Smooth muscle cell (in vitro differentiated cells): ENCODE measurements around the gene ADM2. TPM values are rescaled to one million over a fixed set of nuclear protein-coding genes. Genes with fewer than 3 reads are reported as not detected.

Source experiments
- DNase-seq: peaks from one replicate; lab custom pipeline; 2025; ENCODE audit not compliant: unreplicated experiment; lab: John Stamatoyannopoulos, UW
- H2AFZ ChIP-seq: fragments of 200-600 bp; sonication (generic); 2 replicates; pipeline ENCODE4 v1.6.0; 2016; ENCODE audit warnings: antibody characterized with exemption, low read depth, mild to moderate bottlenecking
- H3F3A ChIP-seq: fragments of 200-600 bp; sonication (generic); 2 replicates; pipeline ENCODE4 v1.6.0; 2017; ENCODE audit warnings: antibody characterized with exemption, low read depth
- H3K27ac ChIP-seq: fragments of 200-600 bp; sonication (generic); 2 replicates; pipeline ENCODE4 v1.5.1; 2016; ENCODE audit warnings: low read depth, mild to moderate bottlenecking
- H3K27me3 ChIP-seq: fragments of 200-600 bp; sonication (generic); 2 replicates; pipeline ENCODE4 v1.6.1; 2016; ENCODE audit warnings: low read depth, mild to moderate bottlenecking
- H3K36me3 ChIP-seq: fragments of 200-600 bp; sonication (generic); 2 replicates; pipeline ENCODE4 v1.5.1; 2016; ENCODE audit warnings: low read depth
- H3K4me1 ChIP-seq: fragments of 200-600 bp; sonication (generic); 2 replicates; pipeline ENCODE4 v1.5.1; 2016; ENCODE audit warnings: low read depth
- H3K4me2 ChIP-seq: fragments of 200-600 bp; sonication (generic); 2 replicates; pipeline ENCODE4 v1.6.0; 2016; ENCODE audit warnings: mild to moderate bottlenecking
- H3K4me3 ChIP-seq: fragments of 200-600 bp; sonication (generic); 2 replicates; pipeline ENCODE4 v1.5.1; 2016; ENCODE audit warnings: mild to moderate bottlenecking
- H3K79me2 ChIP-seq: fragments of 200-600 bp; sonication (generic); 2 replicates; pipeline ENCODE4 v1.6.0; 2016; ENCODE audit warnings: low read depth, mild to moderate bottlenecking
- H3K9ac ChIP-seq: fragments of 200-600 bp; sonication (generic); 2 replicates; pipeline ENCODE4 v1.6.0; 2016; ENCODE audit warnings: low read depth
- H3K9me3 ChIP-seq: fragments of 200-600 bp; sonication (generic); replicated peaks from 2 replicates; pipeline ENCODE4 v1.5.1; 2016; ENCODE audit warnings: low read depth
- H4K20me1 ChIP-seq: fragments of 200-600 bp; sonication (generic); 2 replicates; pipeline ENCODE4 v1.6.0; 2016; ENCODE audit warnings: low read depth
- WGBS: methylation state at CpG from one replicate; pipeline ENCODE4 v1.1.7; 2016; ENCODE audit warnings: low lambda C conversion rate; 5-methylcytosine and 5-hydroxymethylcytosine counted together
- polyA plus RNA-seq: library from polyadenylated mRNA; unstranded; fragments of >200 nt; fragmentation: Nextera tagmentation; extraction: Ambion mirVana; gene quantifications from 2 replicates; pipeline ENCODE4 v1.2.1, GENCODE V29; 2016
- total RNA-seq: library from RNA; depleted of rRNA; stranded (reverse); fragments of >200 nt; gene quantifications from 2 replicates; pipeline ENCODE4 v1.2.3, GENCODE V29; 2014
- TF ChIP-seq, protein P1 (sequence below): fragments of 200-600 bp; sonication (generic); IDR thresholded peaks from 2 replicates; pipeline ENCODE4 v1.5.1; 2017; ENCODE audit warnings: borderline replicate concordance, mild to moderate bottlenecking, antibody characterized with exemption; ENCODE audit not compliant: insufficient read depth, poor library complexity, severe bottlenecking

ADM2 gene
- total and polyA plus RNA-seq, 2 experiments from 2014 or later: 4.1 to 15.8 TPM

DNA sequence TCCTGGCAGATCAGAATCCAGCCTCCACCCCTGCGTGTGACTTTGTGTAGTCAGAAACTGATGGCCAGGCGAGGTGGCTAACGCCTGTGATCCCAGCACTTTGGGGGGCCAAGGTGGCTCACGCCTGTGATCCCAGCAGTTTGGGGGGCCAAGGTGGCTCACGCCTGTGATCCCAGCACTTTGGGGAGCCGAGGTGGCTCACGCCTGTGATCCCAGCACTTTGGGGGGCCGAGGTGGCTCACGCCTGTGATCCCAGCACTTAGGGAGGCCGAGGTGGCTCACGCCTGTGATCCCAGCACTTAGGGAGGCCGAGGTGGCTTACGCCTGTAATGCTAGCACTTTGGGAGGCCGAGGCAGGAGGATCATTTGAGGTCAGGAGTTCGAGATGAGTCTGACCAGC lies 31.8 kb downstream of the ADM2 start:
- WGBS: 97% methylated on average over 15 of the region's 15 CpGs
- DNase-seq: no peak
- H3K4me2 ChIP-seq: no peak overlapping the region

DNA sequence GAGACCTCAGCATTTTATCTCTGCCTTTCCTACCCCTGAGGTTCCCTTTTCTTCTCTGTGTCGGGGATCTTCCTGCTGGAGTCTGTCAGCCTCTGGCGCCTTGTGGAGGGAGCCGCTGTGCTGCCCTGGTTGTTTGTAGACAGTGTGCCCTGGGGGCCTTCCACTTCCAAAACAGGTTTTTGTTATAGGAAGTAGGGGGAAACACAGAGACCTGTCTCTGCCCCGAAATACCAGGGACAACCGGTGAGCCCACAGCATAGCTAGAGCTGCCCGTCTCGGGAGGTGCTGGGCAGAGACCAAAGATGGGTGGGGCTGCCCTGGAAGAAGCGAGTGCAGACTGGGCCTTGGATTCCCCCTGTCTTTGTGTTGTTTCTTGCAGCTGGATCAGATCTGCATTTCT lies 34.7 kb downstream of the ADM2 start:
- Histone ChIP-seq H3F3A (no peaks in the 10 kb centered on the region), H3K27me3 (no peaks in the 10 kb centered on the region), H3K4me1 (no peaks in the 10 kb centered on the region), H2AFZ (no peak overlapping the region), H3K9me3 (no peaks in the 10 kb centered on the region), H3K4me3 (no peak overlapping the region), H3K79me2 (peaks cover 32% of the 10 kb centered on the region), H3K4me2 (no peak overlapping the region), H3K27ac (no peak overlapping the region), H3K9ac (no peak overlapping the region), H3K36me3 (no peaks in the 10 kb centered on the region), H4K20me1 (peaks cover 25% of the 10 kb centered on the region)
- TF ChIP-seq, protein P1, sequence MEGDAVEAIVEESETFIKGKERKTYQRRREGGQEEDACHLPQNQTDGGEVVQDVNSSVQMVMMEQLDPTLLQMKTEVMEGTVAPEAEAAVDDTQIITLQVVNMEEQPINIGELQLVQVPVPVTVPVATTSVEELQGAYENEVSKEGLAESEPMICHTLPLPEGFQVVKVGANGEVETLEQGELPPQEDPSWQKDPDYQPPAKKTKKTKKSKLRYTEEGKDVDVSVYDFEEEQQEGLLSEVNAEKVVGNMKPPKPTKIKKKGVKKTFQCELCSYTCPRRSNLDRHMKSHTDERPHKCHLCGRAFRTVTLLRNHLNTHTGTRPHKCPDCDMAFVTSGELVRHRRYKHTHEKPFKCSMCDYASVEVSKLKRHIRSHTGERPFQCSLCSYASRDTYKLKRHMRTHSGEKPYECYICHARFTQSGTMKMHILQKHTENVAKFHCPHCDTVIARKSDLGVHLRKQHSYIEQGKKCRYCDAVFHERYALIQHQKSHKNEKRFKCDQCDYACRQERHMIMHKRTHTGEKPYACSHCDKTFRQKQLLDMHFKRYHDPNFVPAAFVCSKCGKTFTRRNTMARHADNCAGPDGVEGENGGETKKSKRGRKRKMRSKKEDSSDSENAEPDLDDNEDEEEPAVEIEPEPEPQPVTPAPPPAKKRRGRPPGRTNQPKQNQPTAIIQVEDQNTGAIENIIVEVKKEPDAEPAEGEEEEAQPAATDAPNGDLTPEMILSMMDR: no peak
- 91% methylated on average over 8 of the region's 8 CpGs for WGBS
- no peak for DNase-seq

More for the DNA sequence above, 31.8 kb downstream of the ADM2 start:
- H3K4me3 ChIP-seq: no peak overlapping the region
- peaks cover 5% of the 10 kb centered on the region for H3K4me1 ChIP-seq
- no peak overlapping the region for H2AFZ ChIP-seq
- H3K9me3 ChIP-seq: no peaks in the 10 kb centered on the region
- no peaks in the 10 kb centered on the region for H3K27me3 ChIP-seq
- no peaks in the 10 kb centered on the region for H3K36me3 ChIP-seq
- peaks cover 59% of the 10 kb centered on the region for H3K79me2 ChIP-seq
- peaks cover 6% of the 10 kb centered on the region for H3F3A ChIP-seq
- no peak overlapping the region for H3K27ac ChIP-seq
- H3K9ac ChIP-seq: no peak overlapping the region
- TF ChIP-seq, protein P1: no peak
- peaks cover 31% of the 10 kb centered on the region for H4K20me1 ChIP-seq

DNA sequence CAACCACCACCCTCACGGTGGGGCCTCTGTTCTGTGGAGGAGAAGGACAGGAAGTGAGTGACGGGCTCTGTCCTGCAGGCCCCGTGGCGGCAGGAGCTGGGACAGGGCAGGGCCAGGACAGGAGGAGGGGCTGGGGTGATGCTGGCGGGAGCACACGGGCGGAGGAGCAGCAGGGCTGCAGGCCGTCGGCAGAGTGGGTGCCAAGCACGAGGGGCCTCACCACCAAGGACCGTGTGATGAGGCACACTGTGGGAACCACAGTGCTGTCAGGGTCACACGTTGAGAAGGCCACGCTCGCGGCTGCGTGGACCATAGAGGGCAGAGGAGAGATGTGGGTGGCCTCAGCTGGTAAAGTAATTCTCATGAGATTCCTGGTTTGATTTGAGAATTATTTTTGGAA lies 35.5 kb downstream of the ADM2 start:
- H3K4me3 ChIP-seq: no peak overlapping the region
- H4K20me1 ChIP-seq: peaks cover 25% of the 10 kb centered on the region
- H3K9ac ChIP-seq: no peak overlapping the region
- H3K27me3 ChIP-seq: no peaks in the 10 kb centered on the region
- no peak overlapping the region for H3K27ac ChIP-seq
- DNase-seq: no peak
- H3F3A ChIP-seq: no peaks in the 10 kb centered on the region
- H3K4me2 ChIP-seq: no peak overlapping the region
- H3K36me3 ChIP-seq: no peaks in the 10 kb centered on the region
- no peaks in the 10 kb centered on the region for H3K9me3 ChIP-seq
- no peaks in the 10 kb centered on the region for H3K4me1 ChIP-seq
- no peak overlapping the region for H2AFZ ChIP-seq
- peaks cover 24% of the 10 kb centered on the region for H3K79me2 ChIP-seq
- TF ChIP-seq, protein P1: no peak
- 98% methylated on average over 16 of the region's 16 CpGs for WGBS

DNA sequence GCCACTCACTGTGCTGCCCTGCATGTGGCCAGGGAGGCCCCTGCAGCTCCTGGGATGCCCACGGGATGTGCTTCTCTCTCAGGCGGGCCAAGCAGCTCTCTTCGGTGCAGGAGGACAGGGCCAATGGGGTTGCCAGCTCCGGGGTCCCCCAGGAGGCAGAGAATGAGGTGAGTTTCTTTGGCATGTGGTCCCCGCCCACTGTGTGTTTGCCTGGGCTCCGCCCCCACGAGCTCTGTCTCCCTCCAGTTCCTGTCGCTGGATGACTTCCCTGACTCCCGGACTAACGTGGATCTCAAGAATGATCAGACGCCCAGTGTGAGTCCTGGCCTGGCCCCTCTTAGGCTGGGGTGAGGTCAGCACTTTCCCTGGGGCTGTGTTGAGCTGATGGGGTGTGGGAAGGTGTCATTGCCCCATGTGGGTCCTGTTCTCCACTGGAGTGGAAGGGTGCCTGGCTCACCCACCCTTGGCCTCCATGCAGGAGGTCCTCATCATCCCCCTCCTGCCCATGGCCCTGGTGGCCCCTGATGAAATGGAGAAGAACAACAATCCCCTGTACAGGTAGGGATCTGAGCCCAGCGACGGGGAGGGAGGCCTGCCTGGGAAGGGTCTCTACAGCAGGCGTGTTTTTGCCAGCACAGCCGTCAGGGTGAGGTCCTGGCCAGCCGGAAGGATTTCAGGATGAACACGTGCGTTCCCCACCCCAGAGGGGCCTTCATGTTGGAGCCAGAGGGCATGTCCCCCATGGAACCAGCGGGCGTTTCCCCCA lies 36.3 kb downstream of the ADM2 start:
- H3K9me3 ChIP-seq: no peaks in the 10 kb centered on the region
- H3K4me3 ChIP-seq: no peak overlapping the region
- H4K20me1 ChIP-seq: peaks cover 21% of the 10 kb centered on the region
- no peaks in the 10 kb centered on the region for H3K4me1 ChIP-seq
- H2AFZ ChIP-seq: no peak overlapping the region
- no peaks in the 10 kb centered on the region for H3K36me3 ChIP-seq
- H3K27me3 ChIP-seq: no peaks in the 10 kb centered on the region
- no peak overlapping the region for H3K9ac ChIP-seq
- H3K4me2 ChIP-seq: no peak overlapping the region
- TF ChIP-seq, protein P1: no peak
- peaks cover 17% of the 10 kb centered on the region for H3K79me2 ChIP-seq
- H3F3A ChIP-seq: no peaks in the 10 kb centered on the region
- DNase-seq: no peak
- no peak overlapping the region for H3K27ac ChIP-seq
- 94% methylated on average over 20 of the region's 20 CpGs for WGBS
